ENCODE data around the gene NOL3.
"Not testable (repeated sequence)": the region's sequence is repeated elsewhere in the genome, so short reads cannot be mapped to it uniquely, and the experiment has no call there.

Gene NOL3

GRCh38 chr16:67170168-67170948 is at the start of gene NOL3:
NOL3 (plus strand) TSS chr16:67170538.
- TF ChIP-seq CTCF (IDR thresholded peaks at IDR 0.05), result no peak
- peak within 1 kb of the TSS; percentile 76 for H3K4me3 ChIP-seq
- peak; percentile 95 for DNase-seq (ENCODE audit: low spot score)
- peak within 1 kb of the TSS; percentile 87 to 98 for H3K27ac ChIP-seq

GRCh38 chr16:67122799-67123198 is 47.5 kb upstream of the NOL3 start:
- not testable (repeated sequence) for H3K27ac ChIP-seq; H3K4me3 ChIP-seq; DNase-seq (ENCODE audit: low spot score)

GRCh38 chr16:67128417-67128816 is 41.9 kb upstream of the NOL3 start:
- Histone ChIP-seq H3K27ac (no peak overlapping the region), H3K4me3 (no peak overlapping the region)
- no peak for TF ChIP-seq CTCF (IDR thresholded peaks at IDR 0.05)
- no peak for DNase-seq (ENCODE audit: low spot score)

GRCh38 chr16:67128887-67129286 is 41.5 kb upstream of the NOL3 start:
- no peak for TF ChIP-seq CTCF (IDR thresholded peaks at IDR 0.05)
- no peak overlapping the region for H3K27ac ChIP-seq
- H3K4me3 ChIP-seq, result no peak overlapping the region
- DNase-seq (ENCODE audit: low spot score), result no peak

GRCh38 chr16:67129422-67129821 is 40.9 kb upstream of the NOL3 start:
- TF ChIP-seq CTCF (IDR thresholded peaks at IDR 0.05), result no peak
- Histone ChIP-seq H3K27ac (no peak overlapping the region), H3K4me3 (no peak overlapping the region)
- no peak for DNase-seq (ENCODE audit: low spot score)

- Histone ChIP-seq H3K4me3 (no peak overlapping the region), H3K27ac (no peak overlapping the region)
- no peak for TF ChIP-seq CTCF (IDR thresholded peaks at IDR 0.05)
- no peak for DNase-seq (ENCODE audit: low spot score)
Measured at GRCh38 chr16:67137605-67138004, 32.7 kb upstream of the NOL3 start.

- DNase-seq (ENCODE audit: low spot score), result no peak
- TF ChIP-seq CTCF (IDR thresholded peaks at IDR 0.05), result no peak
- Histone ChIP-seq H3K4me3 (no peak overlapping the region), H3K27ac (no peak overlapping the region)
Measured at GRCh38 chr16:67141391-67141790, 28.9 kb upstream of the NOL3 start.
